Measurements from ENCODE around the gene NIP7.

The NIP7 gene

DNA sequence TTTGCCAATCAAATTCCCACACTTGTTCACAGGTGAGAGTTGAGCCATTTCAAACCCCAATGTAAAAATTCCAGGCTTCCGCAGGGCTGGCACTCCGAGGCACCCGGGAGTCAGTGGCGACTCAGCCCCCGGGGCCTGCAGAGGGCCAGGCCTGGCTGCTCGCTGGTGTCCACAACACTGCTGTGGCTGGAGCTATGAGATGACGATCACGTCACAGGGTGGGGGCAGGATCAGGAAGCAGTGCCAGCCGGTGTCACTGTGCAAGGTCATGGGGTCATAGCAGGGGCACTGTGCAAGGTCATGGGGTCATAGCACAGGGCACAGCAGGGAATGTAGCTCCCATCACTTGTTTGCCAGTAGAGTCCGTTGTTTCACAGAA is 20.7 kb upstream of the NIP7 start:
- DNase-seq (ENCODE audit: low read depth), result no peak
- TF ChIP-seq, protein P1, sequence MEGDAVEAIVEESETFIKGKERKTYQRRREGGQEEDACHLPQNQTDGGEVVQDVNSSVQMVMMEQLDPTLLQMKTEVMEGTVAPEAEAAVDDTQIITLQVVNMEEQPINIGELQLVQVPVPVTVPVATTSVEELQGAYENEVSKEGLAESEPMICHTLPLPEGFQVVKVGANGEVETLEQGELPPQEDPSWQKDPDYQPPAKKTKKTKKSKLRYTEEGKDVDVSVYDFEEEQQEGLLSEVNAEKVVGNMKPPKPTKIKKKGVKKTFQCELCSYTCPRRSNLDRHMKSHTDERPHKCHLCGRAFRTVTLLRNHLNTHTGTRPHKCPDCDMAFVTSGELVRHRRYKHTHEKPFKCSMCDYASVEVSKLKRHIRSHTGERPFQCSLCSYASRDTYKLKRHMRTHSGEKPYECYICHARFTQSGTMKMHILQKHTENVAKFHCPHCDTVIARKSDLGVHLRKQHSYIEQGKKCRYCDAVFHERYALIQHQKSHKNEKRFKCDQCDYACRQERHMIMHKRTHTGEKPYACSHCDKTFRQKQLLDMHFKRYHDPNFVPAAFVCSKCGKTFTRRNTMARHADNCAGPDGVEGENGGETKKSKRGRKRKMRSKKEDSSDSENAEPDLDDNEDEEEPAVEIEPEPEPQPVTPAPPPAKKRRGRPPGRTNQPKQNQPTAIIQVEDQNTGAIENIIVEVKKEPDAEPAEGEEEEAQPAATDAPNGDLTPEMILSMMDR (conservative IDR thresholded peaks at IDR 0.05; ENCODE audit: low read depth, low read length), result no peak

GRCh38 chr16:69319381-69319780 is 20.2 kb upstream of the NIP7 start:
- TF ChIP-seq, protein P1 (conservative IDR thresholded peaks at IDR 0.05; ENCODE audit: low read depth, low read length), result no peak
- H3K4me3 ChIP-seq (ENCODE audit: low read depth, low read length), result no peak overlapping the region
- DNase-seq (ENCODE audit: low read depth), result no peak

More for the DNA sequence above, 20.7 kb upstream of the NIP7 start:
- no peak overlapping the region for H3K4me3 ChIP-seq (ENCODE audit: low read depth, low read length)

DNA sequence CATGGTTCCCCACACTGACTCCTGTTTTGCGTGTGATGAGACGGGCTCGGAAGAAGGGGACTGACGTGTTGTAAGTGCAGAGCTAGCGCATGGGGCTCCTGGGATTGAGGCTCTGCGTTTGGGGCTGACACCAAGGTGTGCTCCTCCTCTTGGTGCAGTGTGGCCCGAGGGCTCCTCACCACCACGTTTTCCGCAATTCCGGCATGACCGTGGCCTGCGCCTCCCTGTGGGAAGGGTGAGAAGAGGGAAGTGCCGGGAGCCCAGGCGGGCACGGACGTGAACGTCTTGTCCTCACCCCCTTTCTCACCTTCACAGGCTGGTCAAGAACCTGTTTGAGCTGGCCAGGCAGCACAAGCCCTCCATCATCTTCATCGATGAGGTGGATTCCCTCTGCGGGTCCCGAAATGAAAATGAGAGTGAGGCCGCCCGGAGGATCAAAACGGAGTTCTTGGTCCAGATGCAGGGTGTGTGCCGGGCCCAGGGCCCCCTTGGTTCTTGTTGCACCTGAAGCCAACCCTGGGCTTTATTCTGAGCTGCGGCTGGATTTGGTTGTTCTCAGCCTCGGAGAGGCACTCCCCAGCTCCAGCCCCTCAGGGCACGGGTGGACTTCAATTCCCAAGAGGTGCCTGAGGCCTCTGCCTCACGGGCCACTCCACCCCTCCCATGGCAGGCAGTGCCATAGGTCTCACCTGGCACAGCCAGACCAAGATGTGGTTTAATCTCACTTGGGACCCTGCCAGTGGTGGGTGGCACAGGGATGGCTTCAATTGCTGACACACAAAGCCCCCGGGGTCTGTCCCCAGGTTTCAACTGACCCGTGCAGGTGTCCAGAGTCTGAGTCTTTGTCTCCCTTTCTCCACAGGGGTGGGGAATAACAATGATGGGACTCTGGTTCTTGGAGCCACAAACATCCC is 19.5 kb upstream of the NIP7 start:
- H3K4me3 ChIP-seq (ENCODE audit: low read depth, low read length), result no peak overlapping the region
- DNase-seq (ENCODE audit: low read depth), result no peak
- TF ChIP-seq, protein P1 (conservative IDR thresholded peaks at IDR 0.05; ENCODE audit: low read depth, low read length), result no peak

DNA sequence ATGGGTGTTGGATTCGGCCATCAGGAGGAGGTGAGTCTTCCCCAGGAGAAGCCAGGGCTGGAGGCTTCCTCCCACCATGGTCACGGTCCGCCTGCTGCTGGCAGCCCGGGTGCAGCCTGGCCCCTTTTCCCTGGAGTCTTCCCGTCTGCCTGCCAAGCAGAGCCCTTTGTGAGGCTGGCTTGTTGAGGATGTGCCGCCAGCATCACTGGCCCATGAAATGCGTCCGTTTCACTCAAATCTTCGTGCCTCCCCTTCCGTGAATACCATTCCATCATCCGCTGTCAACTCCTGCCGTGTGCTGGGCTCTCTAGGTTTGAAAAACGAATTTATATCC is 18.9 kb upstream of the NIP7 start:
- TF ChIP-seq, protein P1 (conservative IDR thresholded peaks at IDR 0.05; ENCODE audit: low read depth, low read length), result no peak

GRCh38 chr16:69321080-69321479 is 18.5 kb upstream of the NIP7 start:
- no peak overlapping the region for H3K4me3 ChIP-seq (ENCODE audit: low read depth, low read length)
- TF ChIP-seq, protein P1 (conservative IDR thresholded peaks at IDR 0.05; ENCODE audit: low read depth, low read length), result no peak
- DNase-seq (ENCODE audit: low read depth), result no peak

More for the DNA sequence above, 18.9 kb upstream of the NIP7 start:
- no peak for DNase-seq (ENCODE audit: low read depth)
- no peak overlapping the region for H3K4me3 ChIP-seq (ENCODE audit: low read depth, low read length)

- no peak for DNase-seq (ENCODE audit: low read depth)
- no peak overlapping the region for H3K4me3 ChIP-seq (ENCODE audit: low read depth, low read length)
- TF ChIP-seq, protein P1 (conservative IDR thresholded peaks at IDR 0.05; ENCODE audit: low read depth, low read length), result no peak
Observed at GRCh38 chr16:69322343-69322742, 17.2 kb upstream of the NIP7 start.

GRCh38 chr16:69323415-69323814 is 16.2 kb upstream of the NIP7 start:
- H3K4me3 ChIP-seq (ENCODE audit: low read depth, low read length), result no peak overlapping the region
- DNase-seq (ENCODE audit: low read depth), result no peak
- TF ChIP-seq, protein P1 (conservative IDR thresholded peaks at IDR 0.05; ENCODE audit: low read depth, low read length), result no peak

All from choroid plexus epithelial cell (primary cell).